HepG2 (cell line): ENCODE results near the gene PPP1R1A. TPM values are rescaled to one million over a fixed set of nuclear protein-coding genes. Genes with fewer than 3 reads are reported as not detected.

ENCODE experiments used
- ATAC-seq: fragments of 200-7000 bp; cut with Tn5 transposase; 3 replicates; pipeline ENCODE4 v1.9.1; 2020; ENCODE audit warnings: mild to moderate bottlenecking, moderate library complexity
- BruUV-seq: library from RNA; stranded (reverse); fragments of 400-500 nt; replicated peaks from 2 replicates; lab custom pipeline; 2021; lab: Mats Ljungman, UMichigan
- CTCF ChIA-PET: fragments of 300-600 bp; formaldehyde crosslinking; extraction: SDS; loops from one replicate; lab custom pipeline; 2021; ENCODE audit warnings: low total read pairs, inconsistent platforms, low intra/inter-chr PET ratio; lab: Yijun Ruan, JAX
- POLR2A ChIA-PET: fragments of 350-600 bp; sonication (Branson Sonifier 250); formaldehyde crosslinking; loops from one replicate; lab custom pipeline; 2020; ENCODE audit warnings: antibody characterized with exemption, inconsistent platforms; lab: Yijun Ruan, JAX
- DNase-seq: peaks from one replicate; pipeline ENCODE4 v3.0.0-alpha.2; 2015; ENCODE audit warnings: low spot score
- FAIRE-seq: peaks from 3 replicates; lab custom pipeline; 2011; peaks lifted over from hg19 to GRCh38; lab: Jason Lieb, UNC
- H2AFZ ChIP-seq: one replicate; pipeline ENCODE4 v1.6.1; 2011; ENCODE audit warnings: low read length, inconsistent platforms
- H3K27ac ChIP-seq: fragments of 300-600 bp; 3 replicates; pipeline ENCODE4 v1.8.0; 2011; ENCODE audit warnings: mixed run types, mild to moderate bottlenecking, mixed read lengths, low read length, inconsistent platforms; ENCODE audit not compliant: insufficient read depth; ENCODE audit errors: extremely low read length
- H3K27me3 ChIP-seq, 2 experiments: fragments of 200-600 bp in 1 of 2; 2 replicates in 1 of 2; 3 replicates in 1 of 2; pipeline versions ENCODE4 v1.6.0 to v1.8.0; 2011; ENCODE audit warnings: low read length in 2 of 2, mild to moderate bottlenecking in 2 of 2, moderate library complexity in 2 of 2, inconsistent platforms in 1 of 2; ENCODE audit not compliant: insufficient read depth in 2 of 2, control insufficient read depth in 1 of 2
- H3K36me3 ChIP-seq, 2 experiments: fragments of 200-600 bp in 1 of 2; replicated peaks in 1 of 2; 2 replicates in 1 of 2; 3 replicates in 1 of 2; pipeline versions ENCODE4 v1.5.1 to v1.8.0; 2011; ENCODE audit warnings: low read length in 2 of 2, inconsistent platforms in 1 of 2; ENCODE audit not compliant: insufficient read depth in 2 of 2, control insufficient read depth in 1 of 2
- H3K4me1 ChIP-seq: 2 replicates; pipeline ENCODE4 v1.5.1; 2012; ENCODE audit warnings: low read length, inconsistent platforms; ENCODE audit not compliant: insufficient read depth
- H3K4me2 ChIP-seq: 2 replicates; pipeline ENCODE4 v1.6.0; 2011; ENCODE audit warnings: low read depth, low read length, inconsistent platforms
- H3K4me3 ChIP-seq, 3 experiments: fragments of 200-600 bp in 1 of 3; sonication (generic), shearing (Covaris generic) in 1 of 3; replicated peaks in 1 of 3; 2 replicates each; pipeline ENCODE4 v1.5.1; 2011 to 2016; ENCODE audit warnings: low read length in 3 of 3, inconsistent platforms in 2 of 3, low read depth in 2 of 3, mild to moderate bottlenecking in 2 of 3, control low read depth in 1 of 3, mixed read lengths in 1 of 3; ENCODE audit not compliant: insufficient read depth in 1 of 3
- H3K79me2 ChIP-seq: one replicate; pipeline ENCODE4 v1.6.1; 2011; ENCODE audit warnings: low read length, inconsistent platforms; ENCODE audit not compliant: insufficient read depth
- H3K9ac ChIP-seq: 2 replicates; pipeline ENCODE4 v1.6.0; 2011; ENCODE audit warnings: mild to moderate bottlenecking, low read depth, low read length, inconsistent platforms; ENCODE audit not compliant: insufficient read depth
- H3K9me3 ChIP-seq: 2 replicates; pipeline ENCODE4 v1.5.1; 2012; ENCODE audit warnings: mild to moderate bottlenecking, low read length
- H4K20me1 ChIP-seq: 2 replicates; pipeline ENCODE4 v1.6.0; 2011; ENCODE audit warnings: inconsistent platforms, mild to moderate bottlenecking, low read length, moderate library complexity; ENCODE audit not compliant: insufficient read depth
- BRCA1 ChIP-seq: sonication (generic); formaldehyde crosslinking; IDR thresholded peaks from 2 replicates; pipeline ENCODE4 v1.4.0; 2020; ENCODE audit warnings: missing genetic modification reagents
- CSRNP2 ChIP-seq: sonication (generic); formaldehyde crosslinking; conservative IDR thresholded peaks from 2 replicates; pipeline ENCODE4 v1.8.0; 2022; ENCODE audit warnings: low read depth, missing genetic modification reagents
- HMG20A ChIP-seq: IDR thresholded peaks from 2 replicates; pipeline ENCODE4 v1.6.1; 2016; ENCODE audit warnings: borderline replicate concordance
- MIXL1 ChIP-seq: IDR thresholded peaks from 2 replicates; pipeline ENCODE4 v1.6.1; 2016
- MXD3 ChIP-seq: IDR thresholded peaks from 2 replicates; pipeline ENCODE4 v1.6.1; 2016; ENCODE audit warnings: mild to moderate bottlenecking, missing biosample characterization, missing genetic modification reagents
- NFRKB ChIP-seq: fragments of 450-650 bp; IDR thresholded peaks from 2 replicates; pipeline ENCODE4 v1.6.1; 2017
- PBX3 ChIP-seq: sonication (generic); formaldehyde crosslinking; IDR thresholded peaks from 2 replicates; pipeline ENCODE4 v1.8.1; 2023; ENCODE audit warnings: missing genetic modification reagents, inconsistent platforms, borderline replicate concordance
- PRMT3 ChIP-seq: sonication (generic); formaldehyde crosslinking; IDR thresholded peaks from 2 replicates; pipeline ENCODE4 v1.8.1; 2022; ENCODE audit warnings: low read depth, mild to moderate bottlenecking, moderate library complexity, missing genetic modification reagents, borderline replicate concordance
- SIN3B ChIP-seq: fragments of 150-350 bp; IDR thresholded peaks from 2 replicates; pipeline ENCODE4 v1.6.1; 2014; ENCODE audit warnings: low read length
- TCF12 ChIP-seq, 2 experiments: fragments of 450-650 bp in 1 of 2; sonication (generic) in 1 of 2; formaldehyde crosslinking in 1 of 2; IDR thresholded peaks; 2 replicates each; pipeline versions ENCODE4 v1.6.1 to v1.8.0; 2017 to 2022; ENCODE audit warnings: antibody characterized with exemption in 1 of 2, mild to moderate bottlenecking in 1 of 2, missing genetic modification reagents in 1 of 2, moderate library complexity in 1 of 2
- TOPORS ChIP-seq: sonication (generic); formaldehyde crosslinking; IDR thresholded peaks from 2 replicates; pipeline ENCODE4 v1.8.0; 2023; ENCODE audit warnings: mild to moderate bottlenecking, missing genetic modification reagents
- YY1 ChIP-seq: IDR thresholded peaks from 2 replicates; pipeline ENCODE4 v1.6.1; 2011; ENCODE audit warnings: low read length, low read depth, moderate library complexity, mild to moderate bottlenecking; ENCODE audit not compliant: insufficient read depth, insufficient replicate concordance
- ZBTB37 ChIP-seq: sonication (generic); formaldehyde crosslinking; IDR thresholded peaks from 2 replicates; pipeline ENCODE4 v1.4.0; 2020; ENCODE audit warnings: mild to moderate bottlenecking, missing genetic modification reagents
- ZBTB46 ChIP-seq: sonication (generic); formaldehyde crosslinking; IDR thresholded peaks from 2 replicates; pipeline ENCODE4 v1.4.0; 2020; ENCODE audit warnings: mild to moderate bottlenecking, missing genetic modification reagents, borderline replicate concordance
- ZMYM4 ChIP-seq: sonication (generic); formaldehyde crosslinking; IDR thresholded peaks from 2 replicates; pipeline ENCODE4 v1.8.1; 2023; ENCODE audit warnings: mild to moderate bottlenecking, missing genetic modification reagents
- ZNF569 ChIP-seq: sonication (generic); formaldehyde crosslinking; IDR thresholded peaks from 2 replicates; pipeline ENCODE4 v1.5.0; 2020; ENCODE audit warnings: mild to moderate bottlenecking, missing genetic modification reagents, moderate library complexity, borderline replicate concordance
- ZNF776 ChIP-seq: sonication (generic); formaldehyde crosslinking; IDR thresholded peaks from 2 replicates; pipeline ENCODE4 v1.4.0; 2020; ENCODE audit warnings: mild to moderate bottlenecking, missing genetic modification reagents
- ZNF816 ChIP-seq: sonication (generic); formaldehyde crosslinking; IDR thresholded peaks from 2 replicates; pipeline ENCODE4 v1.8.0; 2022; ENCODE audit warnings: missing genetic modification reagents, mild to moderate bottlenecking, borderline replicate concordance
- WGBS: methylation state at CpG from one replicate; pipeline ENCODE4 v1.1.6; 2017; ENCODE audit warnings: low lambda C conversion rate; 5-methylcytosine and 5-hydroxymethylcytosine counted together
- in situ Hi-C: cut with HindIII; loops from 2 replicates; pipeline ENCODE4 v1.10.0; 2017; ENCODE audit warnings: low pct_unique_long_range_greater_than_20kb; ENCODE audit not compliant: extremely low pct_ligation_motif_present
- intact Hi-C: fragments of 100-400 bp; cut with micrococcal nuclease; formaldehyde crosslinking; loops from one replicate; pipeline ENCODE4 v1.10.0; 2022; ENCODE audit not compliant: unreplicated experiment
- polyA plus RNA-seq, 8 experiments: library from polyadenylated mRNA; depleted of rRNA in 3 of 8; stranded (reverse) in 7 of 8; unstranded in 1 of 8; fragments of >200 nt; fragmentation: Illumina TruSeq in 4 of 8; extraction: Trizol in 4 of 8; gene quantifications; 2 replicates each; pipeline versions ENCODE4 v1.2.1 to v1.2.3, GENCODE V29; 2011 to 2016; ENCODE audit warnings: low read depth in 4 of 8, missing spikeins in 1 of 8, mixed read lengths in 1 of 8; ENCODE audit not compliant: insufficient read depth in 1 of 8
- total RNA-seq, 5 experiments: library from RNA; depleted of rRNA; stranded (reverse); fragments of >200 nt; fragmentation: Illumina TruSeq; extraction: Trizol; gene quantifications; 2 replicates each; pipeline ENCODE4 v1.2.3, GENCODE V29; 2016; ENCODE audit warnings: low read depth in 1 of 5

PPP1R1A gene
- total and polyA plus RNA-seq, 2 of the 13 experiments (the other 11 are each of a cell fraction or from before 2014, with no cell fraction given), result 0.20 TPM; not detected in 1

- ATAC-seq (no peak), DNase-seq (no peak), FAIRE-seq (no peak)
- intact Hi-C loops, result no loop called here
- Histone ChIP-seq H3K4me2 (no peak overlapping the region), H3K9me3 (no peaks in the 10 kb centered on the region), H3K4me3 (no peak overlapping the region), H3K27ac (no peak overlapping the region), H3K9ac (no peak overlapping the region), H3K79me2 (no peaks in the 10 kb centered on the region), H2AFZ (no peak overlapping the region), H3K36me3 (no peaks in the 10 kb centered on the region), H3K27me3 (peaks cover 0 to 4% of the 10 kb centered on the region in 2 experiments; a peak in 1 of 5 replicates), H3K4me1 (no peaks in the 10 kb centered on the region), H4K20me1 (no peaks in the 10 kb centered on the region)
- POLR2A ChIA-PET, result no interaction called here
- in situ Hi-C loops, result no loop called here
- 20% methylated on average over 6 of the region's 6 CpGs for WGBS
- no TSS peak for BruUV-seq
- CTCF ChIA-PET, result no interaction called here
- TF ChIP-seq CSRNP2 (CRISPR knock-in tag) (no peak), TCF12 (IDR thresholded peaks at IDR 0.05) (no peak), TCF12 (CRISPR knock-in tag; IDR thresholded peaks at IDR 0.05) (no peak), ZBTB46 (CRISPR knock-in tag) (no peak), MXD3 (no peak), ZBTB37 (CRISPR knock-in tag) (no peak), ZNF816 (CRISPR knock-in tag) (no peak), PBX3 (CRISPR knock-in tag) (no peak), ZNF569 (CRISPR knock-in tag) (no peak), ZNF776 (CRISPR knock-in tag) (no peak), NFRKB (no peak), TOPORS (CRISPR knock-in tag) (no peak), MIXL1 (CRISPR knock-in tag) (no peak), HMG20A (CRISPR knock-in tag) (no peak), PRMT3 (CRISPR knock-in tag) (no peak), BRCA1 (no peak), YY1 (no peak), ZMYM4 (no peak), SIN3B (no peak)
Measured at GRCh38 chr12:54605138-54605970, 16.9 kb upstream of the PPP1R1A start.
